GM19468 (cell line): Measurements from ENCODE around the gene COL15A1.
"Not testable (repeated sequence)": the region's sequence is repeated elsewhere in the genome, so short reads cannot be mapped to it uniquely, and the experiment has no call there.

ENCODE experiments used
- ATAC-seq: cut with Tn5 transposase; IDR thresholded peaks from one replicate; pipeline ENCODE4 v1.9.1; 2021; ENCODE audit warnings: mild to moderate bottlenecking, moderate library complexity, moderate number of reproducible peaks; ENCODE audit not compliant: unreplicated experiment; ENCODE audit errors: extremely low read depth

Gene COL15A1

GRCh38 chr9:99004717-99005460 is 61.2 kb downstream of the COL15A1 start:
- no peak for ATAC-seq

- no peak for ATAC-seq
Measured at GRCh38 chr9:99005651-99006050, 61.9 kb downstream of the COL15A1 start.

GRCh38 chr9:99006511-99006910 is 62.8 kb downstream of the COL15A1 start:
- no peak for ATAC-seq

GRCh38 chr9:99006979-99007378 is 63.3 kb downstream of the COL15A1 start:
- no peak for ATAC-seq

- no peak for ATAC-seq
Measured at GRCh38 chr9:99008203-99008602, 64.5 kb downstream of the COL15A1 start.

- not testable (repeated sequence) for ATAC-seq
Measured at GRCh38 chr9:99010393-99010792, 66.7 kb downstream of the COL15A1 start.

GRCh38 chr9:99011161-99011709 is 67.5 kb downstream of the COL15A1 start:
- no peak for ATAC-seq

- ATAC-seq = no peak
Measured at GRCh38 chr9:99012957-99013512, 69.3 kb downstream of the COL15A1 start.

- ATAC-seq = no peak
Measured at GRCh38 chr9:99013550-99013949, 69.8 kb downstream of the COL15A1 start.

GRCh38 chr9:99015448-99015847 is 71.7 kb downstream of the COL15A1 start:
- no peak for ATAC-seq

GRCh38 chr9:99015890-99016289 is 72.2 kb downstream of the COL15A1 start:
- no peak for ATAC-seq

GRCh38 chr9:99016681-99017387 is 73.1 kb downstream of the COL15A1 start:
- no peak for ATAC-seq

GRCh38 chr9:99018653-99019052 is 74.9 kb downstream of the COL15A1 start:
- no peak for ATAC-seq

- ATAC-seq = no peak
Measured at GRCh38 chr9:99019510-99020331, 76.0 kb downstream of the COL15A1 start.

- ATAC-seq = no peak
Measured at GRCh38 chr9:99020786-99021436, 77.2 kb downstream of the COL15A1 start.

- no peak for ATAC-seq
Measured at GRCh38 chr9:99021512-99021911, 77.8 kb downstream of the COL15A1 start.

GRCh38 chr9:99023231-99023630 is 79.5 kb downstream of the COL15A1 start:
- ATAC-seq = no peak

GRCh38 chr9:99023831-99024230 is 80.1 kb downstream of the COL15A1 start:
- no peak for ATAC-seq

GRCh38 chr9:99024959-99025358 is 81.3 kb downstream of the COL15A1 start:
- no peak for ATAC-seq
